Right lung (tissue), 5 donors: Measurements from ENCODE around the gene BMP7. TPM values are rescaled to one million over a fixed set of nuclear protein-coding genes. Genes with fewer than 3 reads are reported as not detected.
"Not testable (repeated sequence)": the region's sequence is repeated elsewhere in the genome, so short reads cannot be mapped to it uniquely, and the experiment has no call there.

Experiments used
- DNase-seq, 2 donors: peaks; one replicate each; pipeline ENCODE4 v3.0.0-alpha.2; 2013
- polyA plus RNA-seq, 5 donors: library from polyadenylated mRNA; unstranded; fragments of 120-200 nt; gene quantifications; one replicate each; pipeline versions ENCODE4 v1.2.1 to v1.2.3, GENCODE V29; 2013; ENCODE audit warnings: inconsistent platforms in 1 of 5, low replicate concordance in 1 of 5; ENCODE audit not compliant: insufficient read length in 5 of 5, insufficient read depth in 1 of 5

The BMP7 gene
- polyA plus RNA-seq, 5 donors: 11.1 to 18.9 (median 17.2) TPM

DNA sequence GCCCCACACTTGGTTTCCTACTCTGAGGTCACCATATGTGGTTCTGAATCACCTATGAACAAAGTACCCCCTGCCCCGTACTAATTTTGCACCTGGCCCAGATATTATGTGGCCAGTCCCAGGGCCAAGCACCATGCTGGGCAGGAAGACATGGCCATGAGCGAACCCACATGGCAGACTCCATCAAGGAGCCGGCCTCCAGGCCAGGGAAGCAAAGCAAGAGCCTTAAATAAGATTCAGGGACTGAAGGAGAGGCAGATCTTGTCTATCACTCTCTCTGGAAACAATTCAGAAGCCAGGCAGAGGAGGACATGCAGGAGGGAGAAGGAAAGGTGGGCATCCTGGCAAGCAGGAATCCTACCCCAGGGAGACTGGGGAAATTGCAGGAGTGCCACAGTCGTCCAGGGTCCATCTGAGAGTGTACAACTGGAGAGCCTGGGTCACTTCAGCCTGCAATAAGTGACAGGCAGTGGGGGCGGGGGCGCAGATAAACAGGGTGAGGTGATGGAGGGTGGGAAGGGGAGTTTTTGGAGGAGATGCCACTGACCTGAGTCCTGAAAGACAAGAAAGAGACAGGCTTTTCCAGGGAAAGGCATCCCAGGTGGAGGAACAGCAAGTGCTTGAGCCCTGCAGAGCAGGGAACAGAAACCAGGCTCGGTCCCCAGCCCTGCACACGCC lies 2.1 kb upstream of the BMP7 start:
- no peak for DNase-seq

DNA sequence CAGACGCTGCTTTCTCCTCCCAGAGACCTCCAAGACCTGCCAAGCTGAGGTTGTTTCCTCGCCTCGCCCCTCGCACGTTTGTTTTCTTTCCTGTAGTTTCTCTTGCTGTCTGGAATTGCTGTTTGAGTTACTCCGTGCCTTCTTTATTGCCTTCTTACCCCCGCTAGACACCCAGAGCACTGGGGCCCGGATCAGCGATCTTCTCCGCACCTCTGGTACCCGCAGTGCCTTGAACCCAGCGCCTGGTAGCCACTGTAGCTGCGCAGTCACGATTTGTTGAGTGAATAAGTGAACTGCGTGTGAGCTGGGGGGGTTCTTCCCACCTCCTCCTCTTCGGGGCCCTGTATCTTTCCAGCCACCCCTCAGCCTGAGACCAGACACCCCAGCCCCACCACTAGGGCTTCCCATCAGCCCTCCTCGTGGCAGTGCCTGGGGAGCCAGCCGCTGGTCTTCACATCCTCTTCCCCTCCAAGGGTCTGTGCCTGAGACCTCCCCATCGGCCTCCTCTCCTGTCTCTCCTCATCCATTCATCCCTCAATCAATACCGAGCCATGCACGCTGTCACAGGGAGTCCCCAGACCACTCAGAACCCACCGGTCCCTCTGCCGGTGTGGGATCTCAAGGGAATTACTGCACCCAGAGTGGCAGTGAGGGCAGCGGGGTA lies 849 bp upstream of the BMP7 start:
- DNase-seq: no peak

DNA sequence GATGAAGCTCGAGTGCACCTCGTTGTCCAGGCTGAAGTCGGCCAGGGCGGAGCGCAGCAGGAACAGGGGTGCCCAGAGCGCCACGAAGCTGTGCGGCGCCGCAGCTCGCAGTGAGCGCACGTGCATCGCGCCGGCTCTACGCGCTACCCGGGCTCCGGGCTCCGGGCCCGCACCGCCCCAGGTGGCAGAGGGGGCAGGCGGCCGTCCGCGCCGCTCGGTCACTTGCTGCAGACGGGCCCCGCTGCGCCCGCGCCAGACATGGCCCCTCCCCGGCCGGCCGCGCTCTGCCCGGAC lies 497 bp downstream of the BMP7 start:
- DNase-seq: no peak

DNA sequence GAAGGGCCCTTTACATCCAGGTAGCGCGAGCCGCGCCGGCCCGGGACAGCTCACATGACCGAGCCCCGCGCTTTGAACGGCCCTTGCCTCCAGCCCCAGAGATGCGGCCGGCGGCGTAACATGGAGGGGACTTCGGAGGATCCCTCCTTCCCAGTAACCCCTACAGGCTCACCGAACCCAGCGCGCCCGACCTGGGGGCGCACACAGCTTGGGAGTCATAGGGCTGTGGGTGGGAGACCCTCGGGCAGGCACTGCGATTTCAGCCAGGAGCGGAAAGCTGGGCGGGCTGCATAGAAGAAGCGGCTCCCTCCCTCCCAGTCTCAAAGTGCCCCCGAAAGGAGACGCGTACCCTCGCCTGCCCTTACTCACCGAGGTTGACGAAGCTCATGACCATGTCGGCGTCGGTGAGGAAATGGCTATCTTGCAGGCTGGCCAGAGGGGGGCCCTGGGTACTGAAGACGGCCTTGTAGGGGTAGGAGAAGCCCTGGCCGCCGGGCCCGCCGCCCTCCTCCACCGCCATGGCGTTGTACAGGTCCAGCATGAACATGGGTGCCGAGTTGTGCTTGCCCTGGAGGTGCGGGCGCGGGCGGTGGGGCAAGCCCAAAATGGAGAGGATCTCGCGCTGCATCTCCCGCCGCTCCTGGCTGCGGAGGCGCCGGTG lies 975 bp downstream of the BMP7 start:
- no peak for DNase-seq

DNA sequence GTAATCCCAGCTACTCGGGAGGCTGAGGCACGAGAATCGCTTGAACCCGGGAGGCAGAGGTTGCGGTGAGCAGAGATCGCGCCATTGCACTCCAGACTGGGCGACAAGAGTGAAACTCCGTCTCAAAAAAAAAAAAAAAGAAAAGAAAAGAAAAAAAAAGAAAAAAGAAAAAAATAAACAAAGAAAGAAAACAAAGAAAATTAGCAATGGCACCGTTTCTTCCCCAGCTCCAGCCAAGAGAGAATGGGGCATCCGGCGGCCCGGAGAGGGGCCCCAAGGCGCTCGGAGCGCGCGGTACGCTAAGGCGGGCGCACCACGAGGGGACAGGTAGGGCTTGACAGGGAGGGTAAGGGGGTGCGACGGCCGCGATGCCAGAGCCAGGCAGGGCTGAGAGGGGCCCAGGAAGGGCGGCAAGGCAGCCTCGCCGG lies 1.5 kb downstream of the BMP7 start:
- not testable (repeated sequence) for DNase-seq

DNA sequence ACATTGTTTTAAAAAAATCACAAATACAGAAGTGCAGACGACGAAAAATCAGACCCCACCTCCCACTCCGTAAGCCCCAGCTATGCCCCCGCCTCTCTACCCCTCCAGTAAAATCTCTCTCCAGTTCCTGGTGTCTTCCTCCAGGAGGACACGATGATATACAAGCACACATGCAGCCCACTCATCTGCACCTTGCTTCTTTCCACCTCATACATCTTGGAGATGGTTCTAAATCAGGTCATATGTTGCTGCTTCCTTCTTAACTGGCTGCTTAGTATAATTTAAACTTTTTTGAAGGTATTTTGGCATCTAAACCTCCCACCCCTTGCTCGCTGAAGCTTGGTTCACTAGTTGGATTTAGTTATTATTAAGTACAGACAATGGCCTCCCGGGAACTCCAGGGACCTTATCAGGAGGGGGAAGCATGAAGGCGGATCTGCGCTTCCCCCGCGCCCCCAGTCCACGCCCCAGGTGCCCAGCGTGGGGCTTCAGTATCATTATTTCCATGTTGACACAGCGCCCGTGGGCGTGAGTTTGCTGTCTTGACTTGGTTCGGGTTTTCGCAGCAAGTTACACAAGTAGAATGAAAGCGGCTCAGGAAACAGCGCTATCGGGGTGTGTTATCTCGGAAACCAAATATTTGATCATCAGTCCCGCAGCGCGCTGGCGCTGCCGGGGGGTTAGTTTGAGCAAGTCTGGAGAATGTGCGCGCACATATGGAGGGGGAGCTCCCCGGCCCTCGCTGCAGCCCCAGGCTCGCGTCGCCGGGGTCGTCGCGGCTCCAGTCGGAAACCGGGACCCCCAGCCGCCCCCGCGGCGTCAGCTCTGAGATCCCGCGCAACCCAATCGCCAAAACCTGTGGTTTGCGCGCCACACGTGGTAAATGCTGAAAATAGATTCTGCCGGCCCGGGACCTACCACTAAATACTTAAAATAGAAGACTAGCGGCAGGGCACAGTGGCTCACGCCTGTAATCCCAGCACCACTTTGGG lies 2.3 kb downstream of the BMP7 start:
- no peak for DNase-seq

DNA sequence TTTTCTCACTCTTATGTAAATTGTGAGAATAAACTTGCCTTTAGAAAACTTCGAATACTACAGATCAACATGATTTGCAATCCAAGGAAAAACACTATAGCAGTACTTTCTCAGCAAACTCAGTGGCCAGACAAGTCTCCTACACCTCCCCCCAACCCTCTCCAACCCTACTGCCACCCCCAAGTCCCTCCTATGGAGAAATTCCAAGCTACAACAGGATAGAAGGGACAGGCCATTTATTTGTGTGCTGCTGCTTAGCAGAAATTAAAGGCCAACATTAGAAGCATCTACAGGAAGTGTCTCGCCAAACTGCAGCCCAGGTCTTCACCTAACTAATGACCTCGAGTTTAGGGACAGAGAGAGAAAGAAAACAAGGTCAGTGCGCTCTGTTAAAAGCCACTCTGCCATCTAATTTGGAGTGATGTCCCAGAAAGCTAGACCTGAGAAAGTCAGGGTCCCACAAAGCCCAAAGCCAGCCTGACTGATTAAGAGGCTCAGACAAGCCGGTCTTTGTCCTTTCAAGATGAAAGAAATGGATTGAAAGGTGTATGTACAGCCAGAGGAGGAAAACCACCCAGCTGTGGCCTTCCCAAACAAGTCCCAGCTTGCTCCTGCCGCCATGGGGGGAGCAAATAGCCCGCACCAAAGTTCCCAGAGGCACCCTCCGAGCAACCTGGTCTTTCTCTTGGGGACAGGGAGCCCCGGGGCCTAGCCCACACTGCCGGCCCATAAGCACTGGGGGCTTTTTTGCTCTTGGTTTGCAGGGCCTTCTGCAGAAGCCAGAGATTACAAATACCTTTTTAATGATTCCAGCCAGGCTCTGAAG lies 3.4 kb downstream of the BMP7 start:
- no peak for DNase-seq

DNA sequence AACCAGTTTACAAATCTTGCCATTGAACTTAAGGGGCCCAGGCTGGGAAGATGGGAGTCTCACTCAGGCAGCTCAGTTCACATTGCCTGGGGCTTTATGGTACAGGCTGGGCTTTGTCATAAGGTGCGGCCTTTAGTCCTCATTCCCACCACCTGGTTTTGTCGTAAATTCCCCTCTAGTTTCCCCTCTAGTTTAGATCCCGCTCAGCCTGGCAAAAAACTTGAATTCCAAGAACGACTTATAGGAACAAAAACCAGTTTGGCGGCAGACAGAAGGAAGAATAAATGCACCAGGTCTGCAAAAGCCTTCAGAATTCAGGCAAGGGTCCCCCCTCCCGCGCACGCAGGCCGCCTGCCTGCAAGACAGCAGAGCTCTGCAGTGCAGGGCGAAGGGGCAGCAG lies 4.1 kb downstream of the BMP7 start:
- no peak for DNase-seq

DNA sequence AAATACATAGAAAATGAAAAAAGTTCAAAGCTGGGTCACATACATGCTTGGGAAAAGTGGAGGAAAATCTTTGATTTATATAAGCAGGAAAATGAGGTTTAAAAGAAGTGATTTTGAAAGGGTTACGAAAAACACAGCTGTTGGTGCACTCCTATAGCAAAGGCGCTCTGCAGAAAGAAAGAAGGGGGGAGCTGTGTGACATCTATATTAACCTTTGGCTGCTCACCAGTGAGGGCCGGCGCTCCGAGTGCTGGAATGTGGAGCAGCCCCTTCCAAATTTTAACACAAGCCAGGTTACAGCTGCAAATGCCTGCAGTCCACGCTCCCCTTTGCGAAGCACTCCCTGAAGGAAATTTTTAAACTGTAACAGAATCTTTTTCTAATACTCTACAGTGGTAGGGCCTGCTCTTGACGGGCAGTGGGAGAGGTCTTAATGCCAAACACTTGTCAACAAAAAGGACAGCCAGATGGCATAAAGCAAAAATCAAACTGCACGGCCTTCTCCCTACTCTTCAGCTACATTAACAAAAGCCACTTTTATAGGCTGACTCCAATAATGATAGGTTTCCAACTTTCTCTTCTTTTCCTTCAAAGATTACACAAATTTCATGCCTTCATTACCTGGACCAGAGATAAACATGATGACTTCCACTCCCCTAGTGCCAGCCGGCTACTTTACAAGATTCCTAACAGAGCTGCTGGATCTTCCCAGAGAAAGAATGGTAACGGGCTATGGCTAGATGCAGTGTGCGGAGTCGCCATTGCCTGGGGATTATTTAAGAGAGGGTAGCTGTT lies 4.8 kb downstream of the BMP7 start:
- peak; percentile 77 to 81 for DNase-seq

DNA sequence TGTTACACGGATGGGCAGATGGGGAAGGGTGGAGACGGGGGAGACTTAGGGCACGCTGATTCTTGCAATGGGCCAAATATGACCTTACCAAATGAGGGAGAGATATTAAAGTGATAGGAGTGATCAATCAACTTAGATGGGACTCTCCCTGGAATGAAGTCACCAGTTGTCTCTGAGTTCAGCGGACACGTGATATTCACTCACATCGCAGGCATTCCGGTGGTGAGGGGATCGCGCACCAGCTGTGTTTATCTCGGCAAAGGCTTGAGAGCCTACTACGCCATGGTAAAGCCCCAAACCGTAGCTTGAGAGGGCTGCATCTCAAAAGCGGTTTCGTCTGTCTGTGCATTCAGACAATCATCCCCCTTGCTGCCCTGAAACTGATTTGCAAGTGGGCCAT lies 5.5 kb downstream of the BMP7 start:
- DNase-seq: no peak

DNA sequence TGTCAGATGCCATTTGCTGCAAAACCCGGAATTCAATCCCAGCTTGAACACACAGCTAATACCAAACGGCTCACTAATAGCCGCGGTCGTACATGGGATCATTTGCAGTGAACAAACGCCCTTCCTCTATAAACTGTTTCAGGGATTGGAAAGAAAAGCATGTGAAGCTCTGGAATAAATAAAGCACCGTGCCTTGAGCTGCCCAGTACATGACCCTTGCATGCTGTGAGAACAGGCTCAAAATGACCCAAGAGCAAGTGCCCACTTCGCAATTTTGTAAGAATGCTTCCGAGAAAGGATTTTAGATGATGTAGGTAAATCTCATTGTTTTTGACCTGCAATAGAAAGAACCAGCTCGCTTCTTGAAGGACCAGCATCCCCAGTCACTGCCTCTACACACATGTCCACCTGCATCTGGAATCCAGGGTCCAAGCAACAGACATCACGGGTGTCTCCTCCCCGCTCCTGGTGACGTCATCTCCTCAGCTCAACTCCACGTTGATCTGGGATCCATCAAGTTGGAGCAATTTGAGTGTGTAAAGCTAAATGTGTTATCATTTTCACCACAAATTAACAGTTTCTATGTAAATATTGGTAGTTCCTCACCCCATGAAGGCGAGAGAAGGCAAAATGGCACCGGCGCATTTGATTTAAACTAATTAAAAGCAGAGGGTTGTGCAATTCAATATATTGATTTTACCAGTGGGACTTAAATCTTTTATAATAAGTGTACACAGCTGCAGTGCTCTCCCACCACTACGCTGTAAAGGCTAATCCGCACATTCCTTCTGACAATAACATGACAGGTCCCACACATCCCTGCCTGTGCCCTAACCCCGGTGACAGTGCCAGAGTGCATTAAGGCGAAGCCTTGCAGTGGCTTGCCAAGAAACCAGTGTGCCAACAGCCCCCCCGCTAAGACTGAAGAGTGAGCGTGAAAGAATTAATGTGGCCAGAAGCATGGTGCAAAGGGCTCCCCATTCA lies 6.2 kb downstream of the BMP7 start:
- no peak for DNase-seq

DNA sequence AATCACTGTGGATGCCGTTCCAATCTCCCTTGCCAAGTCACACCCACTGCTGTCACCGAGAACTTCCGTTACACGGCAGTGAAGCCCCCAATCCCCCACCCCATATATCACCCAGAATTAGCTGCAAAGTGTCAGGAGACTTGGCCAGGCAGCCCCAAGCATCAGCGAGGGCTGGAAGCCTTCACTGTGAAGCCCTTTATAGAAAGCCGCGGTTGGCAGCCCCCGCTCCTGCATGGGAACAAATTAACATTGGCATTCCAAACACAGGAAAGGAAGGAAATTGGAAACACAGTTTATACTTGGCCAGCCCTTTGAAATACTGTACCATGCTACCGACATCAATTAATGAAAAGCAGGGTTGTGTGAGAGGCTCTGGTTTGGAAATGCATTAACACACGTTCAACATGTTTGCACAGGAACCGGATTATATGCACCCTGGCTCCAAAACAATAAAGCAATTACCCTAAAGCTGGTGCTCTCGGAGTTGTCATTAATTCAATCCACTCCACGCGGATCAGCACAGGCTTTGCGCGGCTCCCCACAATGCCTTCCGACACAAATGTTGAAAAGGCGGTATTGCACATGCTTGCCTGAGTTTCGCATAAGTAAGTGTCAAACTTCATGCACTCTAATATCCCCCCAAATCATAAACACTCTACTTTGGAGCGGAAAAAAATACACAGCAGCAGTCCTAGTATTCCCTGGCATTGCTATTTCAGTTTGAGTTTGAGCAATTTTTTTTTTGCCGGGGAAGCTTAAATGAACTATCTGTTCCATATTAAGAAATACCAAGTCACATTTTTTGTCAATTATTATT lies 7.1 kb downstream of the BMP7 start:
- DNase-seq: peak; percentile 85

DNA sequence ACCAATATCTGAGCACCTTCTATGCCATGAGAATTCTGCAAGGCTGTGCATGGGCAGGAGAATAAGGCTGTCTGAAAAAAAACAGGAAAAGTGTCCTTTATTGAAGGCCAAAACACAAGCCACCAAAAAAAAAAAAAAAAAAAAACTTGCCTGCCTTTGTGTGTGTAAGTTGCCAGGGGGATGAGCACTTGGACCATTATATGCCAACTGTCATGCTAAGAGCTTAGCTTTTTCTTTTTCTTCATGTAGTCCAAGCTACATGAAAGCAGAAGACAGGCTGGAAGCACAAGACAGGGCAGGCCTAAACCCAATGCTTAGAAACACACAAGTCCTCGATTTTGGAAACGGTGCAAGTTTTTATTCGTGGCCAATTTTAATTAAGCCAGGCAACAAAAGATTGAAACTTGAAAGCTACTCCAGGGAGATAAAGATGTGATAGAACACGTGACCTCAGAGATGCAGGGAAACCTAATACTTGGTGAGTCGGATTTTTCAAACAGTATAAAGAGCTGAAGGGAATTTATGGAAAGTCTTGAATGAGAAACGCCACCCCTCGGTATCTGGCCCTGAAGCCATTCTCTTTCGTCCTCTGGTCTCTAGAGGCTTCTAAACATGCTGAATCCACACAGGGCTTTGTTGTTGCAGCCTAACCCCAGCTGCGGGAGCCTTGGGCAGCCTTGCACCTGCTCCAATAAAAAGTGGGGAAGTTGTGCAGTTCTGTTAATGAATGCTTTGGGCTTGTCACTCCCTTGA lies 8.6 kb downstream of the BMP7 start:
- no peak for DNase-seq

DNA sequence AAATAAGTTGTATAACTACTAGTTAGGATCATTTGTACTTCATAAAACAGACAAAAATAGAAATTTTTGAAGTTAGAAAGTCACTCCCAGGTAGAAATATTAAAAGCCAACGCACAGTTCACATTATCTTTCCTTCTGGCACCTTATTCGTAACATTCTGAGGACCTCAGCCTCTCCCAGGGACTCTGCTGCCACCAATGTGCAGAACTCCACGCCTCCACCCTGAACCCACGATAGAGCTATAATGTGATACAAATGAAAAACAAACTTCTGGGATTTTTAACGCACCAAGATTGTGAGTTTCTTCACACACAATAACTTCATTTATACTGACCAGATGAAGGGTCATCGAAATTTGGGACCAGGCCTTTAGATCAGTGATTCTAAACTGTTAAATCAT lies 9.5 kb downstream of the BMP7 start:
- no peak for DNase-seq

DNA sequence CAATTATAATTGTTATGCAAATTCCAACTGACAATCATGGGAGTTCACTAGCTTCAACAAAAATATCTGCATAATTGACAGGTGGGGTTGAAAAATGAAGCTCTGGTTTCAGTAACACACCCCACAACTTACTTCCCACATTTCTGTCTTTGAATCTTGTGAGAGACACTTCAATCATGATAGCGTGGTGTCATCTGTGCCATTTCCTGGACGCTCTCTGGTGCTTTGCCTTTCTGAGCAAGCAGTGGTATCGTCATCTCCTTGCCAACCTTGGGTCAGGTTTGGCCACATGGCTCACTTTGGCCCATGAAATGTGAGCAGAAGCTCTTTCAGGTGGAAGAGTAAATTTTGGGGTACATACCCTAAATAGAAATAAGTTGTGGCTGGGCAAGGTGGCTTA lies 10.2 kb downstream of the BMP7 start:
- no peak for DNase-seq

DNA sequence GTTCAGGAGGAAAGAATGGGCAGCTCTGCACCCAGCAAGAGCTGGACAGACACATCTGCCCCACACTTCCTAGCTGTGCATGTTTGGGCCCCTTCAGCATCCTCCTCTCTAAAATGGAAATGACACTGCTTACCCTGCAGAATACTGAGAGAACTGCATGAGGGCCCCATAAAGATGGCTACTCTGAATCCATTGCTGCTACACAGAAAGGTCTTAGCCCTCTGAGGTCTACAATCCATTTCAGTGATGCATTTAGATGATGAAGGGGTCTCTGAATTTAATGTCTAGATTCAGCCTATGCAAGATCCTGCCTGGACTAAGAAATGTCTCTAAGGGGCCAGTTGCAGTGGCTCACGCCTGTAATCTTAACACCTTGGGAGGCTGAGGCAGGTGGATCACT lies 11.3 kb downstream of the BMP7 start:
- DNase-seq: no peak

DNA sequence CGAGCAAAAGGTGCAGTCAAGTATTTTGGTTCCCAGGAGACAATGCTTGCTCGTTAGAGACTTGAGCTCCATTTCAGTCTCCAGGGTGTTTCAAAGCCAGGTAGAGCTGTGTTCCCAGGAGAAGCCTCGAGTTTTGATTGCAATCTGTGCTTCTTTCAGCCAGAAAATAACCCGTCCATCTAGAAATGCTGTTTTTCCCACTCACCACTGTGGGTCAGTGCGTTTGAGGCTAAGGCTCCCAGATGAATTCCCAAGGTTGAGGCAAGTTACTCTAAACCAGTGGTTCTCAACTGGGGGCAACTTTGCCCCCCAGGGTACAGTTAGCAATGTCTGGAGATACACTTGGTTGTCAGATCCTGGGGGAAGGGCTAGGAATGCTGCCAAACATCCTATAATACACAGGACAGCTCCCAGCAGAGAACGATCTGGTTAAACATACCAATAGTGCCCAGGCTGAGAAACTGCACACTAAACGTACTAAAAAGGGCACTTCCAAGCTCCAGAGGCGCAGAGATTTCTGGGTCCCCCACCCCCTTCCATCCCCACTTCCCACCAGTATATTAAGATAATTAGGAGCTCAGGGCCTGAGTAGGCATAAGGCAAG lies 13.8 kb downstream of the BMP7 start:
- DNase-seq: no peak
